ENCODE measurements around the gene SDCBP2. TPM values are rescaled to one million over a fixed set of nuclear protein-coding genes. Genes with fewer than 3 reads are reported as not detected.

The SDCBP2 gene
- total RNA-seq, 4 donors from 2014 or later = 18.0 to 37.6 (median 34.7) TPM

DNA sequence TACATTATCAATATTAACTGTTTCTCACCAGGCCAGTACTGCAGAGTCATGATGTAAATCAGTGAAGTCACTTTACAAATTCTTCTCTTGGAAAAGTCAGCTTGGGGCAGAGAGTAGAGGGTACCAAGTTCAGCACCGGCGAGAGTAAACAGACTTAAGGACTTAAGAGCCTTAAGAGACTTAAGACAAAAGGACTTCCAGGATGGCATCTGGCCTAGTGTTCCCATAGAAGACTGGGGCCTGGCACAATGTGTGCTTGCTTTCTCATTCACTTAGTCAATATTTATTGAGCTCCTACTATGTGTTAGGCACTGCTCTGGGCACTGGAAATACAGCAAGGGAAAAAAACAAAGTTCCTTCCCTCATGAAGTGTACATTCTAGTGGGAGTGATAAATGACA is 64.2 kb downstream of the SDCBP2 start:
- DNase-seq = no peak
- WGBS, 2 donors = 64 to 72% methylated on average over 2 of the region's 2 CpGs
- H3K4me3 ChIP-seq (replicated peaks in 1 of 3) = no peak overlapping the region
- no peaks in the 10 kb centered on the region for H3K27me3 ChIP-seq
- intact Hi-C loops (cut with DNase I) = no loop called here
- no peaks in the 10 kb centered on the region for H3K36me3 ChIP-seq
- H3K27ac ChIP-seq = no peak overlapping the region
- H3K9me3 ChIP-seq = no peaks in the 10 kb centered on the region
- peaks cover 7 to 8% of the 10 kb centered on the region in 2 donors for H3K4me1 ChIP-seq
- TF ChIP-seq, protein P1, sequence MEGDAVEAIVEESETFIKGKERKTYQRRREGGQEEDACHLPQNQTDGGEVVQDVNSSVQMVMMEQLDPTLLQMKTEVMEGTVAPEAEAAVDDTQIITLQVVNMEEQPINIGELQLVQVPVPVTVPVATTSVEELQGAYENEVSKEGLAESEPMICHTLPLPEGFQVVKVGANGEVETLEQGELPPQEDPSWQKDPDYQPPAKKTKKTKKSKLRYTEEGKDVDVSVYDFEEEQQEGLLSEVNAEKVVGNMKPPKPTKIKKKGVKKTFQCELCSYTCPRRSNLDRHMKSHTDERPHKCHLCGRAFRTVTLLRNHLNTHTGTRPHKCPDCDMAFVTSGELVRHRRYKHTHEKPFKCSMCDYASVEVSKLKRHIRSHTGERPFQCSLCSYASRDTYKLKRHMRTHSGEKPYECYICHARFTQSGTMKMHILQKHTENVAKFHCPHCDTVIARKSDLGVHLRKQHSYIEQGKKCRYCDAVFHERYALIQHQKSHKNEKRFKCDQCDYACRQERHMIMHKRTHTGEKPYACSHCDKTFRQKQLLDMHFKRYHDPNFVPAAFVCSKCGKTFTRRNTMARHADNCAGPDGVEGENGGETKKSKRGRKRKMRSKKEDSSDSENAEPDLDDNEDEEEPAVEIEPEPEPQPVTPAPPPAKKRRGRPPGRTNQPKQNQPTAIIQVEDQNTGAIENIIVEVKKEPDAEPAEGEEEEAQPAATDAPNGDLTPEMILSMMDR (IDR thresholded peaks at IDR 0.05) = no peak
- TF ChIP-seq POLR2A (IDR thresholded peaks at IDR 0.05) = no peak

DNA sequence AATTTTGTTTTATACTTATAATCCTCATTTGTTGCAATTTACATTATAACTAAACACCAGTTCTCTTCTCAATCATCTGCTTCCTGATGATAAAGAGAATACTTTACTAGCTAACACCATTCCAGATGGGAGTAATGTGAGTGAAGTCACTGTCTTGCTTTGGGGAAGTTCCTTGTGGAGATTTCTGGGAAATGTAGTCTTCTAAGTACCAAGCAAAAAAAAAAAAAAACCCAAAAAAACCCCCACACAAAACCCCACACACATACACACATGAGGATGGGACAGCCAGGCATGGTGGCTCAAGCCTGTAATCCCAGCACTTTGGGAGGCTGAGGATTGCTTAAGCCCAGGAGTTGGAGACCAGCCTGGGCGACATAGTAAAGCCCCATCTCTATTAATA is 65.1 kb downstream of the SDCBP2 start:
- intact Hi-C loops (cut with DNase I) = no loop called here
- H3K4me3 ChIP-seq (replicated peaks in 1 of 3) = no peak overlapping the region
- WGBS, 2 donors = 83 to 89% methylated on average over 1 of the region's 1 CpG
- no peak overlapping the region for H3K27ac ChIP-seq
- TF ChIP-seq POLR2A (IDR thresholded peaks at IDR 0.05) = no peak
- TF ChIP-seq, protein P1 (IDR thresholded peaks at IDR 0.05) = no peak
- no peaks in the 10 kb centered on the region for H3K9me3 ChIP-seq
- H3K4me1 ChIP-seq = peaks cover 7 to 8% of the 10 kb centered on the region in 2 donors
- DNase-seq = no peak
- H3K36me3 ChIP-seq = no peaks in the 10 kb centered on the region
- no peaks in the 10 kb centered on the region for H3K27me3 ChIP-seq

Other genes starting within 250 kb of the SDCBP2 start
- 100 to 1,000 TPM in 2 of 4 donors, 10 to 100 TPM in 2; 74.8 to 189 (median 105) TPM for gene PSMF1, start 210.5 kb downstream of the SDCBP2 start, total RNA-seq
- 1 to 10 TPM in 3 of 4 donors, under 1 TPM in 1; 0.63 to 2.7 (median 1.8) TPM for gene TMEM74B, start 144.2 kb downstream of the SDCBP2 start, total RNA-seq
- gene C20orf202, start 125.7 kb downstream of the SDCBP2 start, total RNA-seq = under 1 TPM in 1 of 4 donors, not detected in 3; 0.27 TPM
- gene RAD21L1, start 103.1 kb downstream of the SDCBP2 start, total RNA-seq = not detected
- 10 to 100 TPM in 3 of 4 donors, 1 to 10 TPM in 1; 9.3 to 16.2 (median 13.6) TPM for gene SNPH, start 62.8 kb downstream of the SDCBP2 start, total RNA-seq
- gene FKBP1A, start 63.9 kb upstream of the SDCBP2 start, total RNA-seq = 100 to 1,000 TPM; 142 to 272 (median 189) TPM
- 10 to 100 TPM; 42.2 to 51.3 (median 48.8) TPM for gene NSFL1C, start 137.7 kb upstream of the SDCBP2 start, total RNA-seq
- 1 to 10 TPM; 1.3 to 4.5 (median 2.3) TPM for gene SIRPB2, start 162.3 kb upstream of the SDCBP2 start, total RNA-seq
- not detected for gene SIRPD, start 228.6 kb upstream of the SDCBP2 start, total RNA-seq